Ishikawa (cell line): ENCODE measurements around the gene FAM83G.

Experiments
- CEBPB ChIP-seq: IDR thresholded peaks from 2 replicates; pipeline ENCODE4 v1.6.1; 2012
- CREB1 ChIP-seq: IDR thresholded peaks from 2 replicates; pipeline ENCODE4 v1.6.1; 2012; ENCODE audit warnings: low read depth
- EGR1 ChIP-seq: IDR thresholded peaks from 2 replicates; pipeline ENCODE4 v1.6.1; 2012
- EP300 ChIP-seq: IDR thresholded peaks from 2 replicates; pipeline ENCODE4 v1.6.1; 2012; ENCODE audit warnings: borderline replicate concordance
- FOXM1 ChIP-seq: IDR thresholded peaks from 2 replicates; pipeline ENCODE4 v1.6.1; 2012; ENCODE audit warnings: low read depth, borderline replicate concordance
- NFIC ChIP-seq: IDR thresholded peaks from 2 replicates; pipeline ENCODE4 v1.6.1; 2012
- RAD21 ChIP-seq: IDR thresholded peaks from 2 replicates; pipeline ENCODE4 v1.6.1; 2012; ENCODE audit warnings: low read depth
- TAF1 ChIP-seq: IDR thresholded peaks from 2 replicates; pipeline ENCODE4 v1.6.1; 2012; ENCODE audit warnings: low read depth, mild to moderate bottlenecking
- TCF12 ChIP-seq: IDR thresholded peaks from 2 replicates; pipeline ENCODE4 v1.6.1; 2012; ENCODE audit warnings: low read depth
- TEAD4 ChIP-seq: IDR thresholded peaks from 2 replicates; pipeline ENCODE4 v1.6.1; 2012
- YY1 ChIP-seq: IDR thresholded peaks from 2 replicates; pipeline ENCODE4 v1.6.1; 2012; ENCODE audit warnings: low read depth
- ZBTB7A ChIP-seq: IDR thresholded peaks from 2 replicates; pipeline ENCODE4 v1.6.1; 2012; ENCODE audit warnings: low read depth
- TF ChIP-seq, protein P1 (sequence below): IDR thresholded peaks from 2 replicates; pipeline ENCODE4 v1.6.1; 2012
- TF ChIP-seq, protein P2 (sequence below): IDR thresholded peaks from 2 replicates; pipeline ENCODE4 v1.6.1; 2012
- TF ChIP-seq, protein P3 (sequence below): IDR thresholded peaks from 2 replicates; pipeline ENCODE4 v1.6.1; 2012; ENCODE audit warnings: low read depth, mild to moderate bottlenecking

Gene FAM83G

DNA sequence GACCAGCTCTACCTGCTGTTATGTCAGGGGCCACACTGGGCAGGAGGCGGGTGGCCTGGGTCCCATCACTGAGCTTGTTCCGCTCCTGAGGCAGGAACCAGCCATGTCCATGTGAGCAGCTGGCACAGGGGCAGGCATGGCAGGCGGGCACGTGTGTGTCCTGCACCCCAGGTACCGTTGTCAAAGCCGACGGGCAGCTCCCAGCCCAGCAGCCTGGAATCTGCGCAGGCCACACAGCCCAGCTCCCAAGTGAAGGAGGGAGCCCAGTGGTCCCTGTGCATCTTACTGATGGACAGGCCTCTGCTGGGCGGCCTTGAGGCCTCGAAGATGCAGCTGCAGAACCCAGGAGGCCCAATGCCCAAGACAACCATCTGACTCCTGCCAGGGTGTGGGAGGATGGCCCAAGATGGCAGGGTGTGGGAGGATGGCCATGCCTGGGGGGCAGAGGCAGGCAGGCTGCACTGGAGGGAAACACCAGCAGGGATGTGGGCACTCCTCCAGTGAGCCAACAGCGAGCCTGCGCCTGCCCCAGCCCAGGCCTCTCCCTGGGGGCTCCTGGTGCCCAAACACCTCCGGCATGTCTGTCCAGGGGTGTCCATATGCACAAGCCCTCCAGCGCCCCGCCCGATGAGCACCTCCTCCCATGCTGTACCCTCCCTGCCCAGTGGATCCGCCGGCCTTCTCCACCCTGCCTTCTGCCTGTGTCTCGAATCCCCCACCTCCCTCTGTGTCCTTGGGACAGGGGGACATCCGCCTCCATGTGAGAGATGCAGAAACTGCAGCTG, 12.8 kb downstream of the FAM83G start:
- TF ChIP-seq CEBPB (no peak), NFIC (no peak)

DNA sequence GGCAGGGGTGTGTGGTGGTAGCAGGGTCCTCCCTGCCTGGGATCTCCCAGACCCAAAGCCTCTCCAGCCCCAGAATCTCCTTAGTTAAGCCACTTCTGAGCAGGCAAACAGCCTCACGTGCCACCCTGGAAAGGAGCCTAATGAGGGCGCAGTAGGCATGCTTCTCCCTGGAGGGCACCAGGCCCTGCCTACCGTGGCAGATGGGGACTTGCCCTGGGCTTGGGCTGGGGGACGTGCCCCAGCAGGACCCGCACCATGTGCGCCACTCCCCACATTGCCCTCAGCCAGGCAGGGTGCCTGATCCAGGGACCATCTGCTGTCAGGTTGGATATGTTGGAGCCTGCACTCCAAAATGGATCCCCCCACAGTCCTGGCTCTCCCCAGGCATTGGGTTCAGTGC, 14.2 kb downstream of the FAM83G start:
- TF ChIP-seq TAF1 (no peak), CREB1 (no peak), RAD21 (no peak), NFIC (no peak)
- TF ChIP-seq, protein P1, sequence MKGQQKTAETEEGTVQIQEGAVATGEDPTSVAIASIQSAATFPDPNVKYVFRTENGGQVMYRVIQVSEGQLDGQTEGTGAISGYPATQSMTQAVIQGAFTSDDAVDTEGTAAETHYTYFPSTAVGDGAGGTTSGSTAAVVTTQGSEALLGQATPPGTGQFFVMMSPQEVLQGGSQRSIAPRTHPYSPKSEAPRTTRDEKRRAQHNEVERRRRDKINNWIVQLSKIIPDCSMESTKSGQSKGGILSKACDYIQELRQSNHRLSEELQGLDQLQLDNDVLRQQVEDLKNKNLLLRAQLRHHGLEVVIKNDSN, result no peak

DNA sequence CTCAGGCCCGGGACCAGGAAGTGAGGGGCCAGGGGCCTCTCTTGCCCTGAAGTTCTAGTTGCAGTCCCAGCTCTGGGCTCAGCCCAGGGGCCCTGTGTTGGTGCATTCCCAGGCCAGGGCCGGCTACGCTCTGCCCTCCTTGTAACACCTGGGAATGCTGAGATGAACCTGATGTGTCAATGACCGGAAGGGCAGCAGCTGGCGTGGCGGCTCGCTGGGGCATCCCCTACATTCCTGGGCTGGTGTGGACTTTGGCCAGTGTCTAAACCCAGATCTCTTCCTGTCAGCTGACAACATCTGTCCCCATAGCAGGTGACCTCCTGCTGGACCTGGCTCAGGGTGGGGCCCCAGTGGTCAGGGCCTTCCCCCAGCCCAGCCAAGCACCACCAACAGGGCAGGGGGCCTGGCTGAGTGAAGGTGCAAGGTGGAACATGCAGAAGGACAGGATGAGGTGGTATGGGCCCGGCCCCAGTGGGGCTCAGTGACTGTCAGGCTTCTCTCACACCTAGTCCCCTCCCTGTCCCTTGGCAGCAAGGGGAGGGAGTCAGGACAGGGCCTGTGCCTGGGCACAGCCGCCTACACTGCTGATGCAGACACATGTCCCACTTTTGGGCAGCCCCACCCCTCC, 15.9 kb downstream of the FAM83G start:
- TF ChIP-seq, protein P2, sequence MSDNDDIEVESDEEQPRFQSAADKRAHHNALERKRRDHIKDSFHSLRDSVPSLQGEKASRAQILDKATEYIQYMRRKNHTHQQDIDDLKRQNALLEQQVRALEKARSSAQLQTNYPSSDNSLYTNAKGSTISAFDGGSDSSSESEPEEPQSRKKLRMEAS, result no peak
- TF ChIP-seq TCF12 (no peak), EGR1 (no peak), EP300 (no peak), FOXM1 (no peak), ZBTB7A (no peak), TEAD4 (no peak), YY1 (no peak), NFIC (no peak)
- TF ChIP-seq, protein P3, sequence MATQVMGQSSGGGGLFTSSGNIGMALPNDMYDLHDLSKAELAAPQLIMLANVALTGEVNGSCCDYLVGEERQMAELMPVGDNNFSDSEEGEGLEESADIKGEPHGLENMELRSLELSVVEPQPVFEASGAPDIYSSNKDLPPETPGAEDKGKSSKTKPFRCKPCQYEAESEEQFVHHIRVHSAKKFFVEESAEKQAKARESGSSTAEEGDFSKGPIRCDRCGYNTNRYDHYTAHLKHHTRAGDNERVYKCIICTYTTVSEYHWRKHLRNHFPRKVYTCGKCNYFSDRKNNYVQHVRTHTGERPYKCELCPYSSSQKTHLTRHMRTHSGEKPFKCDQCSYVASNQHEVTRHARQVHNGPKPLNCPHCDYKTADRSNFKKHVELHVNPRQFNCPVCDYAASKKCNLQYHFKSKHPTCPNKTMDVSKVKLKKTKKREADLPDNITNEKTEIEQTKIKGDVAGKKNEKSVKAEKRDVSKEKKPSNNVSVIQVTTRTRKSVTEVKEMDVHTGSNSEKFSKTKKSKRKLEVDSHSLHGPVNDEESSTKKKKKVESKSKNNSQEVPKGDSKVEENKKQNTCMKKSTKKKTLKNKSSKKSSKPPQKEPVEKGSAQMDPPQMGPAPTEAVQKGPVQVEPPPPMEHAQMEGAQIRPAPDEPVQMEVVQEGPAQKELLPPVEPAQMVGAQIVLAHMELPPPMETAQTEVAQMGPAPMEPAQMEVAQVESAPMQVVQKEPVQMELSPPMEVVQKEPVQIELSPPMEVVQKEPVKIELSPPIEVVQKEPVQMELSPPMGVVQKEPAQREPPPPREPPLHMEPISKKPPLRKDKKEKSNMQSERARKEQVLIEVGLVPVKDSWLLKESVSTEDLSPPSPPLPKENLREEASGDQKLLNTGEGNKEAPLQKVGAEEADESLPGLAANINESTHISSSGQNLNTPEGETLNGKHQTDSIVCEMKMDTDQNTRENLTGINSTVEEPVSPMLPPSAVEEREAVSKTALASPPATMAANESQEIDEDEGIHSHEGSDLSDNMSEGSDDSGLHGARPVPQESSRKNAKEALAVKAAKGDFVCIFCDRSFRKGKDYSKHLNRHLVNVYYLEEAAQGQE, result no peak
- TF ChIP-seq, protein P1, result no peak

DNA sequence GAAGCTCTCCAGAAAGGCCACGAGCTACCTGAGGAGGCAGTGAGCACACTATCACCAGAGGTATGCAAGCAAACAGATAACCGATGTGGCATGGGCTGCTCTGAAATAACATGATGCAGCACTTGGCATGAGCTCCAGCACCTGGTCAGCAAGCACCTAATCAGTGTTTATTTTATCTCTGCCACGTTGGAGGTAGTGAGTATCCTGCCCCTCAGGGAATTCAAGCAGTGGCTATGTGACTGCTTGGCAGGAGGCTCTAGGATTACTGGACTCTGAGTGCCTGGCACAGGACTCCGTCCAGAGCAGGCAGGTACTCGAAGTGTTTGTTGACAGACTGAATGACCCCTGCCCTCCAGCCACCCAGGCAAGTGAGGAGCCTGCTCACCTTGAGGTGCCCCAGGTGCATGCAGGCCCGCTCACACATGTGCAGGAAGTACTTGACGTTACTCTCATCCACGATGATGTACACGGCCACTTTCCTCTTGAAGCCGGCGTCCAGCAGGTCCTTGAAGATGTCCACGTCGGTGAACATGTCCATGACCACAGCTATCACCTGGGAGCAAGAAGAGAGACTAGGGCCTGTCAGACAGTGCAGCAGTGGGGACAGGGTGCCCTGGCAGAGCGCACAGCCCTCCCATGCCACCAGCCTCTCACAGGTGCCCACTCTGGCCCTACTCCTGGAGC, 16.6 kb downstream of the FAM83G start:
- TF ChIP-seq, protein P1, result no peak
- TF ChIP-seq ZBTB7A (no peak), TCF12 (no peak), FOXM1 (no peak), EP300 (no peak), RAD21 (no peak), CREB1 (no peak), EGR1 (no peak), YY1 (no peak), CEBPB (no peak), TEAD4 (no peak), NFIC (no peak), TAF1 (no peak)
- TF ChIP-seq, protein P2, result no peak
- TF ChIP-seq, protein P3, result no peak

DNA sequence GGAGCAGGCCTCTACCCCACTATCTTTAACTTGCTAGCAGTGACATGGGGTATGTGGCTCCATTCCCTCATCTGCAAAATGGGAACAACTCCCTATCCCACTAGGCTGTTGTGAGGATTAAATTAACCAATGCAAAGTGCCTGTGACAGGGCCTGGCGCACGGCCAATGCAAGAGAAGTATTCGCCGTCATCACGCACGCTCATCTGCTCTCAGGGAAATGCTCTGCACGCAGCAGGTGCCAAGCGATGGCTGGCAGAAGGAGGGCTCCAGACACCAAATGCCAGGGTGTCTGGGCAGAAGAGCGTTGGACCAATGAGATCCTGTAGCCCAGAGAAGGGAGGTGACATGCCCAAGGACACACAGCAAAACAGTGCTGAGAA, 17.3 kb downstream of the FAM83G start:
- TF ChIP-seq YY1 (no peak), CREB1 (no peak), NFIC (no peak), FOXM1 (no peak), TCF12 (no peak), TEAD4 (no peak), ZBTB7A (no peak), EP300 (no peak), CEBPB (no peak), RAD21 (no peak), TAF1 (no peak), EGR1 (no peak)
- TF ChIP-seq, protein P2, result no peak
- TF ChIP-seq, protein P1, result no peak
- TF ChIP-seq, protein P3, result no peak
